Measurements from ENCODE around the gene CCDC157.
"Not testable (repeated sequence)": the region's sequence is repeated elsewhere in the genome, so short reads cannot be mapped to it uniquely, and the experiment has no call there.

CCDC157 gene

DNA sequence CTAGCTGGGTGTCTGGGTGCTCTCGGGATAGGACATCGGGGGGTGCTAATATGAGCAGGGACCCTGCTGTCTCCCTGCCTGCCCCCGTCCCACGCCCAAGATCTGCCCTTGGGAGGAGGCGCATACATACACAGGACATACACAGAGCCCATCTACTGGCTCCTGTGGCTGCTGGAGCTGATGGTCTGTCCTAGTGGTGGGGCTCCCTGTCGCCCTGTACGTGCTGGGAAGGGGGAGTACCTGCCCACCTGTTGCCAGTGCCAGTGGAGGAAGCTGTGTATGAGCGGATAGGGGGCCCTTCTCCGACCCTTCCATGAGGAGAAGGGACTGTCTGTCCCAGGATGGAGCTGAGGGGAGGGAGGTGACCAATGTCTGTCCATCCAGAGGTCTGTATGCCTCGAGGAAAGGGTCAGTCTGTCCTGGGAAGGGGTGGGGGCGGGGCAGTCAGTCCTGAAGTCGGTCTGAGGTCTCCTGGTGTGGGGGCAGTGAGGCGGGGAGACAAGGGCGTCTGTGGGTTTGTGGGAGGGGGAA, 31.0 kb upstream of the CCDC157 start:
- FAIRE-seq = peak; percentile 67
- DNase-seq (ENCODE audit: low spot score) = no peak

DNA sequence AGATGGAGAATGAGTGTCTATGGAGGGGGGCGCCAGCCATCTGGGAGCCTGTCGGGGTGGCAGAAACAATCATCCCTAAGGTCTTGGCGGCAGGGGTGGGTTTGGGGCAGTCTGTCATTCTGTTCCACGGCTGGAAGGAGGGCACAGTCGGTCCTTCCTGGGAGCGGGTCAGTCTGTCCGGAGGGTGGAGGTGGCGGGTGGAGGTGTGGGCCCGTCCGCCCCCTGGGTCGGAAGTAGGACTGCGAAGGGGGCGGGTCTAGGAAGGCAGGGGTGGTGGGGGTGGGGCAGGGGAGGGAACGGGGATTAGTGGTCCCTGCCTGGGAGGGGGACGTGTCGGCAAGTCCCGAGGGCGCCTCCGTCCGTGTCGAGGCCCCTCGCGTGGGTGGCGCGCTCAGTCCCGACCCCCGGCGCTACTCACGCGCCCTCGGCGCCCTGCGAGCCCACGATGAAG, 30.5 kb upstream of the CCDC157 start:
- FAIRE-seq (peak; percentile 27), DNase-seq (ENCODE audit: low spot score) (peak; percentile 69)

DNA sequence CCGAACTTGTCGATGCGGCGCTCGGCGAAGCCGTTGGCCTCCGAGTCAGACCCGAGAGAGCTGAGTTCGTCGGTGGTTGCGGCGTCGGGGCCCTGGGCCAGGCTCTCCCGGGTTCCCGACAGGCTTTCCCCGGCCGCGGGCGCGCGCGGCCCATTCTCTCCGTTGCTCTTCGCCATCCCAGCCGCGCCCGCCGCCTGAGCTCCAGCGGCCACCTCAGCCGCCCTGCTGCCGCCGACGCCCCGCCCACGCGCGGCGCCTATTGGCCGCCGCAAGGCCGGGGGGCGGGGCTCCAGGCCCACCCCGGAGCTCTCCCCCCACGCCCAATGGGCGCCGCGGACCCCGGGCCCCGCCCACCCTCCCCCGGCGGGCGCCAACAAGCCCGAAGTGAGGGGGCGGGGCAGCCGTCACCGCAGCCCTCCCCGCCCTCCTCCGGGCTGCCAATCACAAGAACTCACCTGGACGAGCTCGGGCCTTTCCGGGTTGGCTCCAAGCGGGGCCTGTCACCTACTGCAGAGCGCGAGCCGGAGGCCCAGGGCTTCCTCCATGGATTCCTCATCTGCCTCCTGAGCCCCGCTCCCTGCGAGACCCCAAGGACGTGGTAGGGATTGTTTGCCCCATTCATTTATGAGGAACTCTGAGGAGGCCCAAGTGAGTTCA, 30.0 kb upstream of the CCDC157 start, which contains the start of gene TBC1D10A:
Gene TBC1D10A, minus strand, starts transcription at position 236 of the 657 bp plus-strand sequence. Its CDS starts 60 bp downstream, at position 176.
- DNase-seq (ENCODE audit: low spot score) = peak; percentile 100
- peak; percentile 68 for FAIRE-seq

DNA sequence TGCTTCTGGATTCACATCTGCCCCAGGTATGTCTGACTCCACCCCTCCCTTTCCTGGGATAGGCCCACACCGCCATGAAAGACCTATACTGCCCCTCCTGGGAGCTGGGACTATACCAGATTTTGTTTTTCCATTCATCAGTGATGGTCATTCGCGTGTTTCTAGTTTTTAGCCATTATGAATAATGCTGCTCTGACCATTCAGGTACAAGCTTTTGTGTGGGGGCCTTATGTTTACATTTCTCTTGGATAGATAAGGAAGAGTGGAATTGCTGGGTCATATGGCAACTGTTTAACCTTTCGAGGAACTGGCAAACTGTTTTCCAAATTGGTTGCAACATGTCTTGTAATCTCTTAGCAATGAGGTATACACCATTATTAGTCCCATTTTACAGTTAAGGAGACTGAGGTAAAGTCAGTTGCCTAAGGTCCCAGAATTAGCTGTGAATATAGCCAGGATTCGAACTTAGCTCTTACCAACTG, 28.9 kb upstream of the CCDC157 start:
- DNase-seq (ENCODE audit: low spot score) = no peak
- FAIRE-seq = no peak

DNA sequence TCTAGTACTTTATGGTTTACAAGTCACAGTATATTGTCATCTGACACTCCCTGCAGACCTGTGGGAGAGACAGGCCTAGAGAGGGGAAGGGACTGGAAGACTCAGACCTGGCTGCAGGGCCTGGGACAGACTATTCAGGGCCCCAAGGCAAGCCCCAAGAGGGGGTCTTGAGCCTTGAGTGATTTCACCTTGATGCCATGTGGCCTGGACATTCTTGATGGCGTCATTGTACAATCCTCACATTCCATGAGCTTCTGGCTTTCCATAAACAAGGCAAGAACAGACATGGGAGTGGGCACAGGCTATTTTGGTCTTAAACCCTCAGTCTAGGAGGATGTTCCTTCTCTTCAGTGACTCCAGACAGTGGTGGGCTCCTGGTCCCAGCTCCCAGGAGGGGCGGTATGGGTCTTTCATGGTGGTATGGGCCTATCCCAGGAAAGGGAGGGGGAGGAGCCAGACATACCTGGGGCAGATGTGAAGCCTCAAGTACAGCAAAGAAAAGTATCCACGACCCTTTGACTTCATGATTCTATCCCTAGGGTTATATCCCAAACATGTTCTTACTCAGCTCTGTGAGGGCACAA, 28.2 kb upstream of the CCDC157 start:
- DNase-seq (ENCODE audit: low spot score) (no peak), FAIRE-seq (no peak)

DNA sequence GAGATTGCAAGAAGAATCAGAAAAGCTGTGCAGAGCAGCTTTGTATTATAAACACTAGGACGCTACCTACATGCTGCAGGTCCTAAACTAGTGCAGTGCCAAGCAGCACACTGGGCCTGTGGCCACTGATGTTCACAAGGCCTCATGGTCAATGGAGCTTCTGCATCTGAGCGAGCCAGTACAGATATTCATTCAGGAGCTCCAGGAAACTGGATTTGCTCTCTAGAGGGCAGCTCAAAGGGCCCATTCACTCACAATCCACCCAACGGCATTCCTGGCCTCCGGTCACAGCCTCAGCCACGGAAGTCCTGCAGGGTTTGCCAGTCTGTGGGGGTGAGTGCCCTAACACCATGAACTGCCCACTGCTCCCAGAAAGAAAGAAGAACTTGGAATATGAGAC, 24.3 kb upstream of the CCDC157 start:
- FAIRE-seq = no peak
- no peak for DNase-seq (ENCODE audit: low spot score)

DNA sequence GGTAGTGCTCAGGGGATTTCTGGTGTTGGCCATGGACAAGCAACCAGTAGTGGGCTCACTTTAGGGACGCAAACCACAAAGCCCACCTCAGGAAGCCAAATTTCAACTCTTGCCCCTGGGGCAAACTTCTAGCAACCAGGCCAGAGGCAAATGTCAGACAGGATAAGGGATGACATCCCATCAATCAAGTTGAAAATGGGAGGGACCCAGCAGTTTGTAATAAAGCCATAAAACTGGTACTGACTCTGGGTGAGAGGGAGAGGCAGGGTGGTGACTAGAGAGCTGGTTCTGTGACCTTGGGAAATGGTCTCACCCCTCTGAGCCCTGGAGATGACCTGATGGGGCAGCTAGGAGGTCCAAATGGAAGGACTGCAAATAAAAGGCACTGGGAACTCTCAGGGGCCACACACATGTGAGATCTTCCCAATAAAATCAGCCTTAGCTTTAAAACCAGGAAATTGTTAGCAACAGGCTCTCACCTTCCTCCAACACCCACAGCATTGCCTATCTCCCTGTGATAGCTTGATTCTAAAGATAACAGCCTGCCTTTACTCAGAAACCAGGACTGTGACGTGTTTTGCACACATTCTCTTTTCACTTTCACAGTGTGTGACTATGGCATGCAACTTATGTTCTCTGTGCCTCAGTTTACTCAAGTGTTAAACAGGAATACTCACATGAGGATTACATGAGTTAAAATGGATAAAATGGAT, 23.7 kb upstream of the CCDC157 start:
- FAIRE-seq = no peak
- no peak for DNase-seq (ENCODE audit: low spot score)

DNA sequence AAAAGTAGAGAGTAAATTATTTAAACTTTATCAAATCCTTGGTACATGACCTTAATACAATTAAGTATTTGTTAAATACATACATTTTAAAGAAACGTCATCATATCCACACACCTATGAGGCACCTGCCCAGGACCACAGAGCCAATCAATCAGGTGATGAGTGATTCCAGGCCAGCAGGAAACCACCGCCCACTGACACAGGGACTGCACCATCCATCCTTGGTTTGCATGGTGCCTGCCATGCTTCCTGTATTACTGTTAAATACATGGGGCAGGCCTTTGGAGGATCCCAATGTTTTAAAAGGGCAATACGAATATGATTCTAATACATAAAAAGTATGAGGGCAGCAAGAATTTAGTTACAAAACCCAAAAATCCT, 23.1 kb upstream of the CCDC157 start:
- no peak for FAIRE-seq
- no peak for DNase-seq (ENCODE audit: low spot score)

DNA sequence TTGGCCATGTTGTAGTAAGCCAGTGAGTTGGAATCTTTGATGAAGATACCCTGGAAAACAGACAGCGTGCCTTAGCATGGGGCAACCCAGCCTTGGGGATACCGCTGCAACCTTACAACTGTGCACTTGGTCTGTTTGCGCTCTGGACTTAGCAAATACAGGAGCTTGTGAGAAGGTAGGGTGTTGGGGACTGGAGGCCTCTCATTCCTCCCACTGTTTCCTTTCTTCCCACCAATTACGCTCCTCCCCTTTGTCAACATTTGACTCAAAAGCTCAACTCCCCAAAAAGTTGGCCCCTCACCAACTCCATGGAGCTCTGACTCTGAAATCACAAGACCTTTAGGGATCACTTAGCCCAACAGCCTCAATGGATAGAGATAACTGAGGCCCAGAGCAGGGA, 22.2 kb upstream of the CCDC157 start:
- no peak for FAIRE-seq
- no peak for DNase-seq (ENCODE audit: low spot score)

DNA sequence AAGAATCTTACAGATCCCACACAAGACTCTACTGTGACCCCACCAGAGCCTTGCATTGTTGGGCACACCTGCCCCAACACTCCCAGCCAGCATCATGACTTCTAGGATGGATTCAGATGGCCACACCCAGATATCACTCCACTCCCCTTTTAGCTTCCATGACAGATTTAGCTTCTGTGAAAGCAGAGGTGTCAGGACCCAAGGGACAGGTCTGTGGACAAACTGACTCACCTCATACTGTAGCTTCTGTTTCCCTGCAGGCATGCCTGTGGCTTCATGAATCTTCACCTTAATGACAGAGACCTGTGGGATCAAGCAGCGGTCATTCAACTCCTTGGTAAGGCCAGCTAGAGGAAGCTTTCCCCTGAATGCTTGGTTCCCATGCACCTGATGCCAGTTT, 21.6 kb upstream of the CCDC157 start:
- DNase-seq (ENCODE audit: low spot score) = no peak
- no peak for FAIRE-seq

DNA sequence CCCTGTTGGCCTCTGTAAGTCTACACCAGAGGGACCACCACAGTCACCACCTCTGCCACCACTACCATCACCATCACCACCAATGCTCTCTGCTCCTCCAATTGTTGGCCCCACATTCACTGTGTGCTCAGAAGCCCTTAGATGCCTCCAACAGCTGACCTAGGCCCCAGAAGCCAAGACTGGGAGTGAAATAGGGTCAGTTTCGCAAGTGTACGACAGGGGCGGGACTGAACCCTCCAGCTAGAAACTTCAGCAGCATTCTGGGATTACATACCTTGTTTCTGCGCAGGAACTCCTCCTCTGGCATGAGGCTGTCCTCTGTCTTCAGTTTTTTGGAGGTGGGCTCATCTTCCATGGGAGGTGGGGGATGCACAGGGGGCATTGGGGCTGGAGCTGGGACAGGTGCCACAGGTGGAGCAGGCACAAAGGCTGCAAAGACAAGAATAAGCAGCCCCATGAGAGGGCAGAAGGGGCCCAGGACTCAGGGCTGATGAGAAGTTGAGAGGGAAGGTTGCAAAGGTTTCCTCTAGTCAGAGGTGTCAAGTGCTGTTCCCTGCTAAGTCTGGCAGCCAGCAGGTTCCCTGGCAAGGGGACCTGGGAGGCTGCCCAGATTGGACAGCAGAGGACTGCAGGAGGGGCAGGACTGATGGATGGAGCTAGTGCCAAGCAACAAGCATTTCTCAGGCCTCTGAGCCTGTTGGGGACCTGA, 19.9 kb upstream of the CCDC157 start:
- FAIRE-seq = no peak
- DNase-seq (ENCODE audit: low spot score) = no peak

DNA sequence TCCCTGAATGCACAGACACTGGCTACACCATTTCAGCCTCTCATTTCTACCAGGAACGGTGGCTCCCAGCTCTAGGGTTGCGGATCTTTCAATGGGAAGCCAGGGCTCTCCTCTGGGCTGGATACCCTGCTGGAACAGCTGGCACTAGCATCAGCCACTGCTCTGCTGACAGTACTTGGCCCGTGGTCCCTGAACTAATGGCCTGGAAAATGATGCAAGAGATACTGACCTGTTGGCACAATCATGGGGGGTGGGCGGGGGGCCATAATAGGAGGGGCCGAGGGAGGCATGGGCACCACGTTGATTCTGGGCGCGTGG, 19.4 kb upstream of the CCDC157 start:
- FAIRE-seq = no peak
- DNase-seq (ENCODE audit: low spot score) = no peak

DNA sequence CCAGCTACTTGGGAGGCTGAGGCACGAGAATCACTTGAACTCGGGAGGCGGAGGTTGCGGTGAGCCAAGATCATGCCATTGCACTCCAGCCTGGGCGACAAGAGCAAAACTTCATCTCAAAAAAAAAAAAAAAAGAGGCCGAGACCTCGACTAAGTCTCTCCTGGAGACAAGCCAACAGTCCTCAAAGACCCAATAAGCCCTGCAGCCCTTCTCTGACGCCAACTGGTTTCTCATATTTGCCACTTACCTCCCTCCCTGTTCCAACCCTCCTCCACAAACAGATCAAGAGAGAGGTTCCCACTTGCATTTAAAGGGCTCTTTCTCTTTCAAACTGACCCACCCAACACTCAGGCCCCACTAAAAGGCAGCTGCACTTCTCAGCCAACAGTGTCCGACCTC, 18.5 kb upstream of the CCDC157 start:
- not testable (repeated sequence) for FAIRE-seq; DNase-seq (ENCODE audit: low spot score)

DNA sequence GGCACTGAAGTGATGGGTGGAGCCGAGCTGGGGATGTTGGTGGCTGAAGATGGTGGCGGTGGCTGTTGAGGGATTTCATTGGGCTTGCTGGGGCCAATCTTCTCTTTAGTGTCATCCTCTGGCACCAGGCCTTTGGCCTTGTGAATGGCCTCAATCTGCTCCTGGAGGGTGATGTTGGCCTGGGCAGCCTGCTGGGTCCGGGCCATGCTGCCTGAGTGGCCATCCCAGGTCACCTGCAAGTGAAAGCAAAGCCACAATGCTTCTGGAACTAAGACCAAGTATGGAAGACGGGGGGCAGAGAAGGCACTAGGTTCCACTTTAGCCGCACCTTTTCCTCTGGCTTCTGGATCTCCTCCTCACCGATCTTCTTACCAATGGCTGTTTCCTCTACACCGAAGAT, 18.0 kb upstream of the CCDC157 start:
- FAIRE-seq (no peak), DNase-seq (ENCODE audit: low spot score) (no peak)

DNA sequence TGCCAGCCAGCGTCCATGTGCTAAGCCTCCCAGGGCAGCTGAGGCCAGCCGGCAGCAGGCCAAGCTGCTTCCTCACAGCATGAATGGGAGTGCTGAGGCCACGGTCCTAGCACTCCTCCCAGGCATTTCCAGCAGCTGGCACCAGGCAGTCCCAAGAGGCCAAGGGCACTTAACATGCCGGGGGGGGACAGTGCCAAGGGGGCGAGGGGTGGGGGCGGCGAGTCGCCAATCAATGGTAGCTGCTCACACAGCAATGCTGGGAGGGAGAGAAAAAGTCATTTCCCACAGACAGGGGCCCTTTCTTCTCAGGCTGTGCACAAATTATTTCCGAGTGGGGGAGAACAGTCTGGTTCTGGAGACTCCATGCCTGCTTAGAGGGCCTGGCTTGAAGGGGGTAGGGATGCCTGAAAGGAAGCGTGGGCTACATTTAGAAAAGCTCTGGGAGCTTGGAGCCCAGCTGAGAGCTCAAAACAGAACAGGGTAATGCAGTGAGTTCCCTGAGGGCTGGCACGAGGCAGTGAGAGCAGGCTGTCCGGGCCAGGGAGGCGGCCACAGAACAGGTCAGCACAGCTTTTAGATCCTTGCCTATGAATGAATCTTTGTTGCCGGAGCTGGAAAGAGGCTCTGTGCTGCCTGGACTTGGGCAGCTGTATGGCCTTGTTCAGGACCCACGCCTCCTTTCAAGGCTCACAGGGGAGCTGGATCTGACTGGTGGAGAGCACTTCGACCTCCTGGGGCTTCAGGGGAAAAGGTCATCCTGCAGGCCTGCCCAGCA, 15.7 kb upstream of the CCDC157 start:
- FAIRE-seq (no peak), DNase-seq (ENCODE audit: low spot score) (no peak)

DNA sequence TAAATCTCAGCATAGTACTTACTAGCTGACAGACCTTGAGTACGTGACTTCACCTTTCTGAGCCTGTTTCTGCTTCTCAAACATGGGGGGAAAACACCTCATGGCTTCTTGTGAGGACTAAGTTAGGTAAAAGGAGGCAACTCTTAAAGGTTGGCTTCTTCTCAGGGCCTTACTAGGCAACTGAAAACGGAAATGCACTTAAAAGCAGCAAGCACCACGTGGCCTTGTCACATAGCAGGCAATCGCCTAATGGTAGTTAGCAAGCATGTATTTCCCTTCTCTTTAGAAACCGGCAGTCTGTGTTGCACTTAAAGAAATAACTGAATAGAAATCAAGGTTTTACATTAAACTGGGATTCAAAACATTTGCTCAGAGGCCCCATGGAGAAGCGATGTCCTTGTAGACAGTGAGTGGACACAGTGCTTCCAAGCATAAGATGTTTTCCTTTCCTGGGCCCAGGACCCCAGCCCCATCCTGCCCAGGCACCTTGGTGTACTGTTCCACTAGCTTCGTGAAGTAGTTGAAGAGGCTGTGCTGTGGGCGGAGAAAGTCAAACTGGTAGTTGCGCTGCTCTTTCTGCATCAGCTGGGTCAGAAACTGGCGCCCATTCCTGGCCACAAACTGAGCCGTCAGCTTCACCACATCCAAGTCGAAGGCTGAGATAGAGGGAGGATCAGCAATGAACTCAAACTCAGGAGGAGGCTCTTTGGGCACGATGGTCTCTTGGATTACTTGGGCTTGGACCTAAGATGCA, 12.2 kb upstream of the CCDC157 start:
- DNase-seq (ENCODE audit: low spot score) (no peak), FAIRE-seq (no peak)

DNA sequence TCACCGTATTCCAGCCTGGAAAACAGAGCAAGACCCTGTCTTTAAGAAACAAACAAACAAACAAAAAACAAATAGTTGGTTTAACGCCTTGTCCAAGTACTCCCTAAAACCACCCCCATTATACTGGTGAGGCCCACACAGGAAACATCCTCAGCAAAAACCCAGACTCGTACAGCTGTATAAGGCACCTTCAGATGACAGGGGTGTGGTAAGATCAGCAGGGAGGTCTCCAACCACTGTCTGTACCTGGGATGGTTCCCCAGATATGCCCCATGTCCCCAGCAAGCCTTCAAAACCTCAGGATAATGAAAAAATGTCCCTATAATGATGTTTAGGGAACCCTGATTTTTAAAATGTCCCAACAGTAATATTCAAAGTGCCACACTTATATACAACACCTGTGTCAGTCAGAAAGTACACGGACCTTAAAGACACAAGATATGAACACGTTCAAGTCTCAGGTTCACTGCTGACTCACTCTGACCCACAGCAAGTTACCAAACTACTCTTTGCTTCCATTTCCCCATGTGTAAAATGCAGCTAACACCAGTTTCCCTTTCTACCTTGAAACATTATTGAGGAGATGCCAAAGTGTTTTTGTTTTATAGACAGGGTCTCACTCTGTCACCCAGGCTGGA, 9.4 kb upstream of the CCDC157 start:
- no peak for DNase-seq (ENCODE audit: low spot score)
- FAIRE-seq = no peak

DNA sequence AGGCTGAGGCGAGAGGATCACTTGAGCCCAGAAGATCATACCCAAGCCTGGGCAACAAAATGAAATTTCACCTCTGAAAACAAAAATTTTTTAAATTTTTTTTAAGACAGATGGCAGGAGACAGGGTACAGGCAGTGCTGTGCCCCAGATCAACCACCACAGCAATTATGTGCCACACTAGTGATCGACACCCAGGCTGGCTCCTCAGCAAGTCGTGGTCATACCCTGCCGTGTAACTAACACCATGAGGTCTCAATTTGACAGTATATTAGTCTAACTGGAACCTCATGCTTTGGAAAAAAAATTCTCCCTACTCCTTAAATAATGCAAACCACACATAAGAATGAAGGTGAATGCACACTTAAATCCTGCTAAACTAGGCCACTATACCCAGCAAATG, 8.4 kb upstream of the CCDC157 start:
- DNase-seq (ENCODE audit: low spot score) (no peak), FAIRE-seq (no peak)

DNA sequence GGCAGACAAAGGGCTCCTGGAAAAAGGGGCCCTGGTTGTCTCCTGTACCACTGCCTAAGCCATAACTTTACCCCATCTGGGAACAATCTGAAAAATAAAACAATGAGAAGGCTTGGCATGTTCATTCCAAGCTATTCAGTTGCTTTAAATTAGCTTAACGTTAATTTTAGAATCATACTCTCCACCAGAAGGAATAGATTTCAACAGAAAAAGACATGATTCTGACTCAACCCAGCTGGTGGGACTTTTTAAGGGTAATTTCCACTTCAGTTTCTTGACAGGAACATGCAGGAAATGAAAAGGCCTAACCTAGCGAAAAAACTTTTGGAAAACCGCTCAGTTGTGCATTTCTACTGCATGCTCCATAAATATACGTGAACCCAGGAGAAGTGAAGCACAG, 8.0 kb upstream of the CCDC157 start:
- FAIRE-seq (no peak), DNase-seq (ENCODE audit: low spot score) (no peak)

DNA sequence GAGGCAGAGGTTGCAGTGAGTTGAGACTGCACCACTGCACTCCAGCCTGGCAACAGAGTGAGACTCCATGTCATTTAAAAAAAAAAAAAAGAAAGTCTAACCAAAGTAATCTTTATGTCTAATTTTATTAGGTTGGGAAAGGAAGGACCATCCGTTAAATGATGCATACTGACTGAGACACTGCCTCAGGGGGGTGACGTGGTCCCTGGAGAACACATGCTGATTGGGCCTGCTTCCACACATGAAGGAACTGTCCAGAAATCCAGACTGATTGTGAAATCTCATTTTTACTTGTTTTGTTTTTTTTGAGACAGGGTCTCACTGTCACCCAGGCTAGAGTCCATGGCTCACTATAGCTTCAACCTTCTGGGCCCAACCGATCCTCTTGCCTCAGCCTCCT, 5.6 kb upstream of the CCDC157 start:
- FAIRE-seq (no peak), DNase-seq (ENCODE audit: low spot score) (no peak)
